ENCODE measurements around the gene CFAP65.
A peak's percentile ranks its signal among the peaks of the same experiment; 100 is the strongest.

Gene CFAP65

GRCh38 chr2:219078126-219078525 is 36.8 kb upstream of the CFAP65 start:
- TF ChIP-seq GATA1 (IDR thresholded peaks at IDR 0.05; ENCODE audit: low read depth, low read length): no peak
- no peak for TF ChIP-seq POLR2A (IDR thresholded peaks at IDR 0.05; ENCODE audit: low read length)
- DNase-seq: no peak

- DNase-seq: no peak
- TF ChIP-seq GATA1 (IDR thresholded peaks at IDR 0.05; ENCODE audit: low read depth, low read length) (no peak), POLR2A (IDR thresholded peaks at IDR 0.05; ENCODE audit: low read length) (no peak)
Observed at GRCh38 chr2:219076253-219076652, 34.9 kb upstream of the CFAP65 start.

- TF ChIP-seq POLR2A (IDR thresholded peaks at IDR 0.05; ENCODE audit: low read length): no peak
- no peak for TF ChIP-seq GATA1 (IDR thresholded peaks at IDR 0.05; ENCODE audit: low read depth, low read length)
- peak; percentile 42 to 55 for DNase-seq
Observed at GRCh38 chr2:219073413-219074129, 32.3 kb upstream of the CFAP65 start.

GRCh38 chr2:219072741-219073250 is 31.5 kb upstream of the CFAP65 start:
- no peak for DNase-seq
- TF ChIP-seq POLR2A (IDR thresholded peaks at IDR 0.05; ENCODE audit: low read length): no peak

GRCh38 chr2:219071131-219071816 is 30.0 kb upstream of the CFAP65 start:
- TF ChIP-seq GATA1 (IDR thresholded peaks at IDR 0.05; ENCODE audit: low read depth, low read length) (no peak), POLR2A (IDR thresholded peaks at IDR 0.05; ENCODE audit: low read length) (no peak)
- no peak for DNase-seq

- DNase-seq: no peak
- no peak for TF ChIP-seq POLR2A (IDR thresholded peaks at IDR 0.05; ENCODE audit: low read length)
- no peak for TF ChIP-seq GATA1 (IDR thresholded peaks at IDR 0.05; ENCODE audit: low read depth, low read length)
Observed at GRCh38 chr2:219065484-219065883, 24.2 kb upstream of the CFAP65 start.

GRCh38 chr2:219062081-219062480 is 20.8 kb upstream of the CFAP65 start:
- DNase-seq: no peak
- TF ChIP-seq POLR2A (IDR thresholded peaks at IDR 0.05; ENCODE audit: low read length) (no peak), GATA1 (IDR thresholded peaks at IDR 0.05; ENCODE audit: low read depth, low read length) (no peak)

GRCh38 chr2:219060821-219061791 is 19.8 kb upstream of the CFAP65 start, which contains the start of gene IHH:
Gene IHH, minus strand, starts transcription at chr2:219060921. Its CDS starts 454 bp downstream, at chr2:219060467.
- no peak for DNase-seq

GRCh38 chr2:219059725-219060682 is 18.7 kb upstream of the CFAP65 start:
- no peak for DNase-seq
- TF ChIP-seq GATA1 (IDR thresholded peaks at IDR 0.05; ENCODE audit: low read depth, low read length) (no peak), POLR2A (IDR thresholded peaks at IDR 0.05; ENCODE audit: low read length) (no peak)

More at GRCh38 chr2:219060821-219061791, 19.8 kb upstream of the CFAP65 start, which contains the start of gene IHH:
- TF ChIP-seq POLR2A (IDR thresholded peaks at IDR 0.05; ENCODE audit: low read length) (no peak), GATA1 (IDR thresholded peaks at IDR 0.05; ENCODE audit: low read depth, low read length) (no peak)

GRCh38 chr2:219059375-219059724 is 18.0 kb upstream of the CFAP65 start:
- no peak for TF ChIP-seq POLR2A (IDR thresholded peaks at IDR 0.05; ENCODE audit: low read length)
- TF ChIP-seq GATA1 (IDR thresholded peaks at IDR 0.05; ENCODE audit: low read depth, low read length): no peak
- no peak for DNase-seq

- TF ChIP-seq POLR2A (IDR thresholded peaks at IDR 0.05; ENCODE audit: low read length): no peak
- no peak for DNase-seq
Observed at GRCh38 chr2:219058541-219059374, 17.4 kb upstream of the CFAP65 start.

Measured in erythroblast (primary cell).